ENCODE data around the gene TEX29.

DNA sequence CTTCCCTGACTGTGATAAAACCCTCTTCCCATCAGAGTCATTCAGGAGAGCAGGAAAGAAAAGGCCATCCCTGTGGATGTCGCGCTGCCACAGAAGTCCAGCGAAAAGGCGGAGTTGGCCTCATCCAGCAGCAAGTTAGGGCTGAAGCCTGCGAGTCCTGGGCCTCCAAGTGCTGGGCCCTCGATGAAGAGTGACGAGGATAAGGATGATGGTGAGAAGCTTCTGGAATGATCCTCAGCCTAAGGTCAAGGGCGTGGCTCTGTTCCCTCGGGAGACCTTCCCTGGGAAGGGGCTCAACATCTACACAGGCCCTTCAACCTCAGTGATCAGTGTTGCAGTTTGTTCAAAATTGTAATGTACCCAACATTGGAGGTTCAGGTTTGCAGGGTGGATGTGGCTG, 22.3 kb downstream of the TEX29 start:
- TF ChIP-seq, protein P1, sequence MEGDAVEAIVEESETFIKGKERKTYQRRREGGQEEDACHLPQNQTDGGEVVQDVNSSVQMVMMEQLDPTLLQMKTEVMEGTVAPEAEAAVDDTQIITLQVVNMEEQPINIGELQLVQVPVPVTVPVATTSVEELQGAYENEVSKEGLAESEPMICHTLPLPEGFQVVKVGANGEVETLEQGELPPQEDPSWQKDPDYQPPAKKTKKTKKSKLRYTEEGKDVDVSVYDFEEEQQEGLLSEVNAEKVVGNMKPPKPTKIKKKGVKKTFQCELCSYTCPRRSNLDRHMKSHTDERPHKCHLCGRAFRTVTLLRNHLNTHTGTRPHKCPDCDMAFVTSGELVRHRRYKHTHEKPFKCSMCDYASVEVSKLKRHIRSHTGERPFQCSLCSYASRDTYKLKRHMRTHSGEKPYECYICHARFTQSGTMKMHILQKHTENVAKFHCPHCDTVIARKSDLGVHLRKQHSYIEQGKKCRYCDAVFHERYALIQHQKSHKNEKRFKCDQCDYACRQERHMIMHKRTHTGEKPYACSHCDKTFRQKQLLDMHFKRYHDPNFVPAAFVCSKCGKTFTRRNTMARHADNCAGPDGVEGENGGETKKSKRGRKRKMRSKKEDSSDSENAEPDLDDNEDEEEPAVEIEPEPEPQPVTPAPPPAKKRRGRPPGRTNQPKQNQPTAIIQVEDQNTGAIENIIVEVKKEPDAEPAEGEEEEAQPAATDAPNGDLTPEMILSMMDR (conservative IDR thresholded peaks at IDR 0.05; ENCODE audit: low read depth, low read length) = no peak
- TF ChIP-seq POLR2A (IDR thresholded peaks at IDR 0.05; ENCODE audit: low read depth, low read length) (no peak), RAD21 (IDR thresholded peaks at IDR 0.05; ENCODE audit: low read length) (no peak), MAZ (IDR thresholded peaks at IDR 0.05; ENCODE audit: borderline replicate concordance, low read depth, low read length) (no peak), RFX5 (IDR thresholded peaks at IDR 0.05; ENCODE audit: low read depth, low read length) (no peak), CHD1 (IDR thresholded peaks at IDR 0.05; ENCODE audit: low read depth, low read length) (no peak), RCOR1 (IDR thresholded peaks at IDR 0.05; ENCODE audit: insufficient replicate concordance, low read length) (no peak)
- TF ChIP-seq, protein P2, sequence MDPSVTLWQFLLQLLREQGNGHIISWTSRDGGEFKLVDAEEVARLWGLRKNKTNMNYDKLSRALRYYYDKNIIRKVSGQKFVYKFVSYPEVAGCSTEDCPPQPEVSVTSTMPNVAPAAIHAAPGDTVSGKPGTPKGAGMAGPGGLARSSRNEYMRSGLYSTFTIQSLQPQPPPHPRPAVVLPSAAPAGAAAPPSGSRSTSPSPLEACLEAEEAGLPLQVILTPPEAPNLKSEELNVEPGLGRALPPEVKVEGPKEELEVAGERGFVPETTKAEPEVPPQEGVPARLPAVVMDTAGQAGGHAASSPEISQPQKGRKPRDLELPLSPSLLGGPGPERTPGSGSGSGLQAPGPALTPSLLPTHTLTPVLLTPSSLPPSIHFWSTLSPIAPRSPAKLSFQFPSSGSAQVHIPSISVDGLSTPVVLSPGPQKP (IDR thresholded peaks at IDR 0.05; ENCODE audit: borderline replicate concordance, low read depth, low read length) = no peak

Data from IMR-90 (cell line).